PFSK-1 (cell line): Measurements from ENCODE around the gene PGLYRP1.

ENCODE experiments used
- FOXP2 ChIP-seq: optimal IDR thresholded peaks from 2 replicates; pipeline ENCODE3; 2011; ENCODE audit warnings: borderline replicate concordance, control low read depth, inconsistent platforms; ENCODE audit not compliant: insufficient read depth; ENCODE audit errors: extremely low read length, extremely low read depth
- POLR2AphosphoS5 ChIP-seq: IDR thresholded peaks from 2 replicates; pipeline ENCODE4 v1.6.1; 2012; ENCODE audit warnings: low read depth, mild to moderate bottlenecking, control low read depth, low read length, moderate library complexity
- REST ChIP-seq, 2 experiments: IDR thresholded peaks; 2 replicates each; pipeline versions ENCODE4 v1.6.1 to v1.8.0; 2011 to 2012; ENCODE audit warnings: low read depth in 2 of 2, low read length in 2 of 2, control low read depth in 1 of 2, inconsistent platforms in 1 of 2, mild to moderate bottlenecking in 1 of 2, moderate library complexity in 1 of 2; ENCODE audit not compliant: insufficient read depth in 1 of 2
- SIN3A ChIP-seq: IDR thresholded peaks from 2 replicates; pipeline ENCODE4 v1.6.1; 2012; ENCODE audit warnings: mild to moderate bottlenecking, low read length, moderate library complexity, borderline replicate concordance; ENCODE audit not compliant: insufficient read depth
- TAF1 ChIP-seq: IDR thresholded peaks from 2 replicates; pipeline ENCODE4 v1.6.1; 2012; ENCODE audit warnings: low read length, control low read depth, borderline replicate concordance; ENCODE audit not compliant: insufficient read depth

DNA sequence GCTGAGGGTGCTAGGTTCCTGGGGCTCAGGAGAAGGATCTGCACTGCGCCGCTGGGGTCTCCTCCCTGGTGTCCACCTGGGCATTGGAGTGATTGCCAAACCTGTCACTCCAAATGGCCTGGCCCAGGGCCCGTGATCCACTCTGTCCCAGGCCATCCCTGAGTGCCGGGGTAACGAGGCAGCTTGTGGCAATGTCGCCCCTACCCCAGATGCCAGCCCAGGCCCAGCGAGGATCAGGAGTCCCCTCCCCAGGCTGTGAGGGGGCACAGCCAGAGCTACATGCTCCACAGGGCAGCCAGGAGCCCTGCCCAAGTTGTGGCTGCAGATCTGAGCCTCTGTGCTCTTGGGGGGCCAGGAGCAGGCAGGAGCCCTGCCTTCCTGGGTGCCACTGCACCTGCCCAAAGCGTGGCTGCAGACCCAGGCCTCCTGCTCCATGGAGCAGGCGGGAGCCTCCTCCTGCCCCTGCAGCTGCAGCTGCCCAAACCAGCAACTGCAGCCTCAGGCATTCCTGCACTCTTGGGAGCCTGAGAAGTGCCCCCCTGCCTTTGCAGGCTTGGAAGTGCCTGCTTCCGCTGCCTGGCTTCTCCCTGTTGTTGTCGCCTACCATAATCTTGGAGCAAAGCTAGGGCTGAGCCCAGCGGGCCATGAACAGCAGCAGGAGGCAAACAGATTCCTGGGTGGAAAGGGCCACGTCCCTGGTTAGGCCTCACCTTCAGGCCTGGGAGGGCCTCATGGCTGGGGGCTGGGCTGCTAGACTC lies 13.3 kb upstream of the PGLYRP1 start:
- TF ChIP-seq SIN3A = no peak
- TF ChIP-seq REST (IDR thresholded peaks at IDR 0.05; ENCODE audit: insufficient read depth in 1 of 2, low read depth in 2 of 2, low read length in 2 of 2) = no peak
- no peak for TF ChIP-seq FOXP2
- TF ChIP-seq TAF1 = no peak
- TF ChIP-seq POLR2AphosphoS5 = no peak
